K562 (cell line): ENCODE results near the gene DPM1. TPM values are rescaled to one million over a fixed set of nuclear protein-coding genes. Genes with fewer than 3 reads are reported as not detected.

Source experiments
- CCNT2 ChIP-seq: IDR thresholded peaks from 2 replicates; pipeline ENCODE4 v1.6.1; 2011; ENCODE audit warnings: borderline replicate concordance, low read depth, mild to moderate bottlenecking, moderate library complexity, mixed read lengths, low read length; ENCODE audit not compliant: insufficient read length; ENCODE audit errors: extremely low read depth
- CHD4 ChIP-seq: fragments of 200-600 bp; sonication (generic); IDR thresholded peaks from 3 replicates; pipeline ENCODE4 v1.6.1; 2012; ENCODE audit warnings: low read depth, mild to moderate bottlenecking, mixed read lengths, low read length, inconsistent platforms; ENCODE audit not compliant: insufficient read depth, insufficient replicate concordance, poor library complexity, severe bottlenecking
- E2F3 ChIP-seq: fragments of 250-450 bp; sonication (Bioruptor Pico); IDR thresholded peaks from 2 replicates; pipeline ENCODE4 v1.4.0; 2020; ENCODE audit warnings: mild to moderate bottlenecking
- ELF2 ChIP-seq: fragments of 250-450 bp; sonication (Bioruptor Pico); IDR thresholded peaks from 2 replicates; pipeline ENCODE4 v1.5.0; 2021; ENCODE audit warnings: mild to moderate bottlenecking
- ELF4 ChIP-seq: fragments of 450-650 bp; formaldehyde crosslinking; IDR thresholded peaks from 2 replicates; pipeline ENCODE4 v1.4.0; 2022; ENCODE audit warnings: missing genetic modification characterization
- FOXA1 ChIP-seq: fragments of 450-650 bp; IDR thresholded peaks from 2 replicates; pipeline ENCODE4 v1.6.1; 2016; ENCODE audit warnings: mild to moderate bottlenecking, borderline replicate concordance
- FOXK2 ChIP-seq, 2 experiments: fragments of 450-650 bp; IDR thresholded peaks in 1 of 2; conservative IDR thresholded peaks in 1 of 2; 2 replicates each; pipeline ENCODE4 v1.6.1; 2016; ENCODE audit warnings: low read depth in 2 of 2, mild to moderate bottlenecking in 1 of 2
- KLF6 ChIP-seq: fragments of 250-450 bp; sonication (Bioruptor Pico); IDR thresholded peaks from 2 replicates; pipeline ENCODE4 v1.4.0; 2020; ENCODE audit warnings: mild to moderate bottlenecking, moderate library complexity, borderline replicate concordance
- MTF1 ChIP-seq: fragments of 250-450 bp; sonication (Bioruptor Pico); IDR thresholded peaks from 2 replicates; pipeline ENCODE4 v1.9.0; 2021; ENCODE audit warnings: moderate library complexity, mild to moderate bottlenecking, inconsistent platforms, borderline replicate concordance
- NCOA1 ChIP-seq: fragments of 450-650 bp; IDR thresholded peaks from 2 replicates; pipeline ENCODE4 v1.6.1; 2016; ENCODE audit warnings: low read depth
- RBM14 ChIP-seq: fragments of 200-400 bp; formaldehyde crosslinking; IDR thresholded peaks from 2 replicates; pipeline ENCODE4 v1.6.1; 2018; ENCODE audit warnings: low read depth, mild to moderate bottlenecking, low read length, moderate library complexity, borderline replicate concordance; ENCODE audit not compliant: insufficient read depth
- TCFL5 ChIP-seq: fragments of 250-450 bp; sonication (Bioruptor Pico); conservative IDR thresholded peaks from 2 replicates; pipeline ENCODE4 v1.6.1; 2021; ENCODE audit warnings: mild to moderate bottlenecking, moderate library complexity, matching md5 sums
- ZNF143 ChIP-seq: sonication (generic); formaldehyde crosslinking; IDR thresholded peaks from 2 replicates; pipeline ENCODE4 v1.9.0; 2022; ENCODE audit warnings: mild to moderate bottlenecking, missing genetic modification reagents
- ZNF212 ChIP-seq: fragments of 450-650 bp; formaldehyde crosslinking; IDR thresholded peaks from 2 replicates; pipeline ENCODE4 v1.4.0; 2020; ENCODE audit warnings: mild to moderate bottlenecking
- ZNF583 ChIP-seq: fragments of 250-450 bp; sonication (Bioruptor Pico); IDR thresholded peaks from 2 replicates; pipeline ENCODE4 v1.4.0; 2020
- ZNF644 ChIP-seq: fragments of 200-800 bp; sonication (Bioruptor generic); IDR thresholded peaks from 2 replicates; pipeline ENCODE4 v1.6.1; 2016; ENCODE audit warnings: low read depth, missing genetic modification characterization, missing compliant biosample characterization
- ZNF75A ChIP-seq: fragments of 450-650 bp; formaldehyde crosslinking; IDR thresholded peaks from 2 replicates; pipeline ENCODE4 v1.4.0; 2020; ENCODE audit warnings: mild to moderate bottlenecking
- polyA plus RNA-seq, 8 experiments: library from polyadenylated mRNA; depleted of rRNA in 4 of 8; stranded (reverse) in 5 of 8; unstranded in 3 of 8; fragments of >200 nt; fragmentation: Nextera tagmentation in 2 of 8; fragmentation: Illumina TruSeq in 1 of 8; extraction: Ambion mirVana in 2 of 8; extraction: Trizol in 1 of 8; gene quantifications; 2 replicates each; pipeline versions ENCODE4 v1.2.1 to v1.2.3, GENCODE V29; 2011 to 2014; ENCODE audit warnings: inconsistent platforms in 1 of 8, missing spikeins in 1 of 8
- total RNA-seq, 7 experiments: library from RNA; depleted of rRNA in 6 of 7; stranded (reverse); fragments of >200 nt in 6 of 7; fragmentation: Illumina TruSeq in 2 of 7; extraction: Trizol in 2 of 7; gene quantifications; 2 replicates each; pipeline versions ENCODE4 v1.2.1 to v1.2.3, GENCODE V29; 2011 to 2021; ENCODE audit warnings: low replicate concordance in 1 of 7
- TF ChIP-seq, protein P1 (sequence below), 2 experiments: fragments of 450-650 bp; conservative IDR thresholded peaks; 2 replicates each; pipeline ENCODE4 v1.6.1; 2017; ENCODE audit warnings: mild to moderate bottlenecking in 2 of 2, moderate library complexity in 2 of 2
- TF ChIP-seq, protein P2 (sequence below): IDR thresholded peaks from 2 replicates; pipeline ENCODE4 v1.6.1; 2011; ENCODE audit warnings: borderline replicate concordance, low read depth, mild to moderate bottlenecking, moderate library complexity, low read length; ENCODE audit not compliant: insufficient read depth, poor library complexity, severe bottlenecking
- TF ChIP-seq, protein P3 (sequence below): fragments of 250-450 bp; sonication (Bioruptor Pico); IDR thresholded peaks from 2 replicates; pipeline ENCODE4 v1.8.0; 2022; ENCODE audit warnings: moderate library complexity, mild to moderate bottlenecking, inconsistent platforms
- TF ChIP-seq, protein P4 (sequence below): fragments of 250-450 bp; sonication (Bioruptor Pico); IDR thresholded peaks from 2 replicates; pipeline ENCODE4 v1.8.0; 2021; ENCODE audit warnings: mild to moderate bottlenecking, moderate library complexity

DPM1 gene
- total and polyA plus RNA-seq, 9 of the 15 experiments (the other 6 are each of a cell fraction or from before 2014, with no cell fraction given), result 75.2 to 190 (median 153) TPM

DNA sequence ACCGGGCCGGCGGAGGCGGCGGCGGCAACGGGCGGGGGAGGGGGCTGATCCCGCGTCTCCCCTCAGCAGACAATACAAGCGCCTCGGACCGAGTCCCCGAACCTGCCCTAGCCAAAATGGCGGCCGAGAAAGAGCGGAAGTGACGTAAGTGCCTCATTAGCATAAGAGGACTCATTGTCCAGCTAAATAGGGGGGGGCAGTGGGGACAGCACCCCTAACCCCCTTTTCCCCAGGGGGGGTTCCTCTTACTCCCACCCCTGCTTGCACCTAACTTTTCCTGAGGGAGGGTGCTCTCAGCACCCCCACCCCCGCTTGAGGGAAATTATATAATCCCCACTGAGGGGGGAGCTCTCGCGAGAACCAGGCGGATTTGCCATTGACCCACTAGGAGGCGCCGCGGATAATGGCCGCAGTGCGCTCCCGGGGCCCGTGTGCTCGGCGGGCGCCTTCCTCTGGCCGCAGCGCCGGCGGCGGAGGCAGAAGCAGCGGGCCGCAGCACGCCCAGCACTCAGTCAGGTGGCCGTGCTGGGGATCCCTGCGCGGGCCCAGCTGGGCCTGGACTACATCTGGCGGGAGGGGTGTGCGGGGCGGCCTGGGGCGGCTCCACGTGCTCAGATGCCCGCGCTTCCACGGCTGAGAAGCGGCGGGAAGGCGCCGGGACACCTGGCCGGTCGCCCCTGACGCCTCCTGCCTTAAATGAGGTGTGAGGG, 26.9 kb downstream of the DPM1 start, which contains the start of gene ADNP (continued):
- TF ChIP-seq, protein P1, sequence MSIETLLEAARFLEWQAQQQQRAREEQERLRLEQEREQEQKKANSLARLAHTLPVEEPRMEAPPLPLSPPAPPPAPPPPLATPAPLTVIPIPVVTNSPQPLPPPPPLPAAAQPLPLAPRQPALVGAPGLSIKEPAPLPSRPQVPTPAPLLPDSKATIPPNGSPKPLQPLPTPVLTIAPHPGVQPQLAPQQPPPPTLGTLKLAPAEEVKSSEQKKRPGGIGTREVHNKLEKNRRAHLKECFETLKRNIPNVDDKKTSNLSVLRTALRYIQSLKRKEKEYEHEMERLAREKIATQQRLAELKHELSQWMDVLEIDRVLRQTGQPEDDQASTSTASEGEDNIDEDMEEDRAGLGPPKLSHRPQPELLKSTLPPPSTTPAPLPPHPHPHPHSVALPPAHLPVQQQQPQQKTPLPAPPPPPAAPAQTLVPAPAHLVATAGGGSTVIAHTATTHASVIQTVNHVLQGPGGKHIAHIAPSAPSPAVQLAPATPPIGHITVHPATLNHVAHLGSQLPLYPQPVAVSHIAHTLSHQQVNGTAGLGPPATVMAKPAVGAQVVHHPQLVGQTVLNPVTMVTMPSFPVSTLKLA (conservative IDR thresholded peaks at IDR 0.05), result peak; percentile 93 to 96
- TF ChIP-seq, protein P2, sequence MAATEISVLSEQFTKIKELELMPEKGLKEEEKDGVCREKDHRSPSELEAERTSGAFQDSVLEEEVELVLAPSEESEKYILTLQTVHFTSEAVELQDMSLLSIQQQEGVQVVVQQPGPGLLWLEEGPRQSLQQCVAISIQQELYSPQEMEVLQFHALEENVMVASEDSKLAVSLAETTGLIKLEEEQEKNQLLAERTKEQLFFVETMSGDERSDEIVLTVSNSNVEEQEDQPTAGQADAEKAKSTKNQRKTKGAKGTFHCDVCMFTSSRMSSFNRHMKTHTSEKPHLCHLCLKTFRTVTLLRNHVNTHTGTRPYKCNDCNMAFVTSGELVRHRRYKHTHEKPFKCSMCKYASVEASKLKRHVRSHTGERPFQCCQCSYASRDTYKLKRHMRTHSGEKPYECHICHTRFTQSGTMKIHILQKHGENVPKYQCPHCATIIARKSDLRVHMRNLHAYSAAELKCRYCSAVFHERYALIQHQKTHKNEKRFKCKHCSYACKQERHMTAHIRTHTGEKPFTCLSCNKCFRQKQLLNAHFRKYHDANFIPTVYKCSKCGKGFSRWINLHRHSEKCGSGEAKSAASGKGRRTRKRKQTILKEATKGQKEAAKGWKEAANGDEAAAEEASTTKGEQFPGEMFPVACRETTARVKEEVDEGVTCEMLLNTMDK, result peak; percentile 99
- TF ChIP-seq NCOA1 (no peak), MTF1 (CRISPR knock-in tag) (no peak), ELF4 (CRISPR knock-in tag) (no peak; the same call in 1 of the 2 replicates), ZNF143 (CRISPR knock-in tag) (0 out of 2 replicates have a peak, but pooled peaks have one; percentile 39), ELF2 (CRISPR knock-in tag) (peak; percentile 49; the same call in 1 of the 2 replicates), CCNT2 (peak; percentile 99), ZNF644 (tag) (no peak), RBM14 (no peak), TCFL5 (CRISPR knock-in tag) (no peak), FOXK2 (conservative IDR thresholded peaks at IDR 0.05 in 1 of 2, IDR thresholded peaks at IDR 0.05 in 1 of 2; ENCODE audit: low read depth in 2 of 2) (peak in 1 of 2 experiments; percentile 60; a peak in 1 of 4 replicates), E2F3 (CRISPR knock-in tag) (peak; percentile 95), CHD4 (no peak), ZNF583 (CRISPR knock-in tag) (no peak), ZNF212 (peak; percentile 41; the same call in 1 of the 2 replicates), ZNF75A (CRISPR knock-in tag) (no peak), FOXA1 (no peak), KLF6 (CRISPR knock-in tag) (0 out of 2 replicates have a peak, but pooled peaks have one; percentile 24)
- TF ChIP-seq, protein P3, sequence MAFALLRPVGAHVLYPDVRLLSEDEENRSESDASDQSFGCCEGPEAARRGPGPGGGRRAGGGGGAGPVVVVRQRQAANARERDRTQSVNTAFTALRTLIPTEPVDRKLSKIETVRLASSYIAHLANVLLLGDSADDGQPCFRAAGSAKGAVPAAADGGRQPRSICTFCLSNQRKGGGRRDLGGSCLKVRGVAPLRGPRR (CRISPR knock-in tag), result 0 out of 2 replicates have a peak, but pooled peaks have one; percentile 80
- TF ChIP-seq, protein P4, sequence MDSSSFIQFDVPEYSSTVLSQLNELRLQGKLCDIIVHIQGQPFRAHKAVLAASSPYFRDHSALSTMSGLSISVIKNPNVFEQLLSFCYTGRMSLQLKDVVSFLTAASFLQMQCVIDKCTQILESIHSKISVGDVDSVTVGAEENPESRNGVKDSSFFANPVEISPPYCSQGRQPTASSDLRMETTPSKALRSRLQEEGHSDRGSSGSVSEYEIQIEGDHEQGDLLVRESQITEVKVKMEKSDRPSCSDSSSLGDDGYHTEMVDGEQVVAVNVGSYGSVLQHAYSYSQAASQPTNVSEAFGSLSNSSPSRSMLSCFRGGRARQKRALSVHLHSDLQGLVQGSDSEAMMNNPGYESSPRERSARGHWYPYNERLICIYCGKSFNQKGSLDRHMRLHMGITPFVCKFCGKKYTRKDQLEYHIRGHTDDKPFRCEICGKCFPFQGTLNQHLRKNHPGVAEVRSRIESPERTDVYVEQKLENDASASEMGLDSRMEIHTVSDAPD (CRISPR knock-in tag), result peak; percentile 46; the same call in 1 of the 2 replicates
